HG03432 (cell line): ENCODE measurements around the gene TFB2M.
"Not testable (repeated sequence)": the region's sequence is repeated elsewhere in the genome, so short reads cannot be mapped to it uniquely, and the experiment has no call there.

Source experiments
- ATAC-seq: cut with Tn5 transposase; IDR thresholded peaks from one replicate; pipeline ENCODE4 v1.9.1; 2021; ENCODE audit warnings: mild to moderate bottlenecking, moderate library complexity; ENCODE audit not compliant: unreplicated experiment

TFB2M gene, protein sequence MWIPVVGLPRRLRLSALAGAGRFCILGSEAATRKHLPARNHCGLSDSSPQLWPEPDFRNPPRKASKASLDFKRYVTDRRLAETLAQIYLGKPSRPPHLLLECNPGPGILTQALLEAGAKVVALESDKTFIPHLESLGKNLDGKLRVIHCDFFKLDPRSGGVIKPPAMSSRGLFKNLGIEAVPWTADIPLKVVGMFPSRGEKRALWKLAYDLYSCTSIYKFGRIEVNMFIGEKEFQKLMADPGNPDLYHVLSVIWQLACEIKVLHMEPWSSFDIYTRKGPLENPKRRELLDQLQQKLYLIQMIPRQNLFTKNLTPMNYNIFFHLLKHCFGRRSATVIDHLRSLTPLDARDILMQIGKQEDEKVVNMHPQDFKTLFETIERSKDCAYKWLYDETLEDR

DNA sequence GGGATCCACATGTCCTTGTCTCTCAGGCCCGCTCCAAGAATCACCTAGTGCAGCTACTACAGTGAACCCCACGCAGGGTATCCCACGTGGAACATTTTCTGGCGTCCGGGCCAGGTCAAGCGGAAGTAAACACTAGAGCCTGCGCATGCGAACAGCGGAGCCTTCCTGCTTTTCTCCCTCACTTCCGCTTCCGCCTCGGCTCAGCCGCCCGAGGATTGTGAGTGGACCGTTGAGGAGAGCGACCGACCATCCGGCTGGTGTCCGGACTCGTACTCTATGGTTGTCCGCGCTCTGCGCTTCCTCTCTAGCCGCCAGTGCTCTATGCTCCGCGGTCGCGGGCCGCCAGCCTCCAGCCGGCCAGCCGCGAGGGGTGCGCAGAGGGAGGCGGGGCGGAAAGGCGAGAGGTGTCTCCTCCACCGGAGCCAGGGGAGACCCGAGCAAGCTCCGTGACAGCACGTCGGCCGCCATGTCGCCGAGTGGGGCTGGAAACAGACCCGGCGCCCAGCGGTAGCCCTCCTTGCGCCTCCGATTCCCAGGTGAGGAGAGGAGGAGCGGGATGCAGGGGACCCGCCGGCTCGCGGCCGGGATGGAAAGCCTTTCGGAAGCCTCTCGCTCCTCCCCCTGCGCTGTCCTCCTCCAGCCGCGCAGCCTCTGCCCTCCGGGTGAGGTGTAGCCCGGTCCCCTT lies at the start of gene TFB2M, which contains the start of gene CNST:
TFB2M (minus strand) TSS at position 134 of the 685 bp plus-strand sequence; CDS start at position 11, 123 bp downstream.
CNST (plus strand) TSS at position 329 of the 685 bp plus-strand sequence. CDS start 25,107 bp downstream, outside the sequence.
- peak; percentile 95 for ATAC-seq

DNA sequence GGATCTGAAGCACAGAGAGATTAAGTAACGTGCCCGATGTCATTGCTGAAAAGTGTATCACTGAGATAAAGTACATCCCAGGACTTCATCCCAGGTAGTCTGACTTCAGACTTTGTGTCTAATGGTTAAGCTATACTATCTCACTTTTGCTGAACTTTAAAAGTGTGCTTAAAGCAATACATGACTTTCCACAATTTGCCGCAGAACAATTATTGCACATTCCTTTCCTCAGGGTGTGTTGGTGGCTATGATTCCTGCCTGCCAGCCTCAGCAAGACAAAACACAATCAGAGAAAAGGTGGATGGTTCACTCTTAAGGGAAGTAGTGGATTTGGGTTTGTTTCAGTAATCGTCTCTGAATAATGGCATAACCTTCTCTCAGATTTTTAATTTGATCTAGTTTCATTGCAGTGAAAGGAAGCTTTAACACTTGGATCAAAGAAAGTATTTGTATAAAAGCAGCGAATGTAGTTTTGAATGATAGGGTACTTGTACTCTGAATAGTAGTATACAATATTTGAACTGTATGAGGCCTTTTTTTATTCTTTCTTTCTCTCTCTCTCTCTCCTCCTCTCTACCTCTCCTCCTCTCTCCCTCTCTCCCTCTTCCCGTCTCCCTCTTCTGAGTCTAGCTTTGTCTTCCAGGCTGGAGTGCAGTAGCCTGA lies 47.2 kb upstream of the TFB2M start:
- no peak for ATAC-seq

- no peak for ATAC-seq
These were observed 43.6 kb upstream of the TFB2M start for GRCh38 chr1:246609632-246610031.

DNA sequence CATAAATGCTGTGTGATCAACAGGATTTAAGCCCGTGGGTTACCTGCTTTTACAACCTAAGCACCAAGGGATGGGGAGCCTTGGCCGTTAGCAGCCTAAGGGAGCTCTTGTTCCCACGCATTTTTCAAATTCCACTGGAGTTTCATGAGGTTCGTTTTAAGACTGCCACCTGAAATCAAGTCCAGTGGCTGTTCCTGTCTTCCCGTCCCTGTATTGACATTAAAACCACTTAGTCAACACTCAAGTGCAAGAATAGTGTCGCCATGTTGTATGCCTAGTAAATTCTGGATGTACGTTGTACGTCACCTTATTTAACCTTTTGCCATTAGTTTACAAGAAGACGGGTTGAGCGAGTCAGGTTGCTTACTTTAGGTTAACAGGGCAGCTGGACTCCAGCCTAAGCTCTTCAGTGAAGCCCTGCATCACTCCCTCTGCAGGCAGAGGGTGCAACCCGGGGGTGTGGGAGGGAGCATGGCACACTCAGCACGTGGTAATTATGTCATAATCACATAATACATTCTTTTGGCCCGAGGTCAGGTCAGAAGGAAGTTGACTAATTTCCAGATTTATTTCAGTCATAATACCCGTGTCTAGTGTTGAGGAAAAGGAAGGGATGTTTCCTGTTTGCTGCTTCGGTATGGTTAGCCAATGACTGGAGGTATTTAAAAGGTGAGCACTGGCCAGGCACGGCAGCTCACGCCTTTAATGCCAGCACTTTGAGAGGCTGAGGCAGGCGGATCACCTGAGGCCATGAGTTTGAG lies 42.7 kb upstream of the TFB2M start:
- peak; percentile 48 for ATAC-seq

- no peak for ATAC-seq
These were observed 41.4 kb upstream of the TFB2M start for GRCh38 chr1:246607462-246607861.

DNA sequence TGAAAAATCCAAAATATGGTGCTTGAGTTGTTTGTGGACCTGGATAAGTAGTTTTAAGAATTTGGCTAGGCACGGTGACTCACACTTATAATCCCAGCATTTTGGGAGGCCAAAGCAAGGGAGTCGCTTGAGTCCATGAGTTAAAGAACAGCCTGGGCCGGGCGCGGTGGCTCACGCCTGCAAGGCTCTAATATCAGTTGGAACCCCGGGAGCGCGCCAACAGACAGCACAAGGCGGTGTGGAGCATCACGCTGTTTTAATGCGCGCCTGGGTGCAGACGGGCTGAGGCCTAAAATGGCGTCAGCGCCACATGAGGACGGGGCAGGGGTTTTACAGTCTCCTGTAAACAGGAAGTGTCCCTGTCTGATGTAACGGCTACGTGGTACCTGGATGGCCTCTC lies 39.2 kb upstream of the TFB2M start:
- not testable (repeated sequence) for ATAC-seq

- ATAC-seq: no peak
These were observed 36.1 kb upstream of the TFB2M start for GRCh38 chr1:246602194-246602593.

GRCh38 chr1:246600579-246600978 lies 34.5 kb upstream of the TFB2M start:
- ATAC-seq: no peak

- no peak for ATAC-seq
These were observed 33.3 kb upstream of the TFB2M start for GRCh38 chr1:246599315-246599714.

GRCh38 chr1:246597971-246598370 lies 31.9 kb upstream of the TFB2M start:
- ATAC-seq: no peak

GRCh38 chr1:246597340-246597739 lies 31.3 kb upstream of the TFB2M start:
- ATAC-seq: no peak

DNA sequence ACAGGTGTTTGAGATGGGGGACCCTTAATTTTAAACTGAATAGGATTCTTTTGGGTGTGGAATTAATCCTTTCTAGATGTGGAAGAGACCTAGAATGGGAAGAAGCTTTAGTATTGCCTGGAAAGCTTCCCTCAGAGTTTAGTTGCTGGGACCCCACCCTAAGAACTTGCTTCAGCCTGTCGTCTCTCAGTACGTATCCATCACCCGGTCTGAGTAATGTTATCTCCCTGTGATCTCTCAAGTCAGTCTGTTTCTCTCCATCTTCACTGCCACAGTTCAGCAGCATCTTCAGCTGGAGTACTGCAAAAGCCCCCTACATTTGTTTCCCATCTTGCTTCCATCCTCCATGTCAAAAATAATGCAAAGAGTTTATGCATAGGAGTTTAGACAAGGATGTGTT lies 29.1 kb upstream of the TFB2M start:
- ATAC-seq: no peak

- no peak for ATAC-seq
These were observed 26.6 kb upstream of the TFB2M start for GRCh38 chr1:246592695-246593094.

- peak; percentile 11 for ATAC-seq
These were observed 25.9 kb upstream of the TFB2M start for GRCh38 chr1:246591958-246592357.

GRCh38 chr1:246591504-246591903 lies 25.4 kb upstream of the TFB2M start:
- peak; percentile 98 for ATAC-seq

DNA sequence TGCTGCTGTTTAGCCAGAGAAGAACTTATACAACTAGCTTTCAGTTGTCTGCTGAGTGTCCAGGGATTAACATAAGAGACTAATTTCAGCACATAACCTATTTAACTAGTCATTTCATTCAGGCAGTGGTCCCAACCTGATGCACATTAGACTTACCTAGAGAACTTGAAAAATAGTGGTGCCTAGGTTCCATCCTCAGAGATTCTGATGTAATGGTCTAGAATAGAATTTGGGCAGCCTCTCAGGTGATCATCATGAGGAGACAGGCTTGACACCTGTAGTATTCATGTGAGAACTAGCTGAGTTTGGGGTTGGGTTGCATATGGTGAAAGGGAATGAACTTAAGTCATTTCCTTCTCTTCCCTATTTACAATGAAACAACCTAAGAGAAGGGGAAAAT lies 25.0 kb upstream of the TFB2M start:
- peak; percentile 43 for ATAC-seq

DNA sequence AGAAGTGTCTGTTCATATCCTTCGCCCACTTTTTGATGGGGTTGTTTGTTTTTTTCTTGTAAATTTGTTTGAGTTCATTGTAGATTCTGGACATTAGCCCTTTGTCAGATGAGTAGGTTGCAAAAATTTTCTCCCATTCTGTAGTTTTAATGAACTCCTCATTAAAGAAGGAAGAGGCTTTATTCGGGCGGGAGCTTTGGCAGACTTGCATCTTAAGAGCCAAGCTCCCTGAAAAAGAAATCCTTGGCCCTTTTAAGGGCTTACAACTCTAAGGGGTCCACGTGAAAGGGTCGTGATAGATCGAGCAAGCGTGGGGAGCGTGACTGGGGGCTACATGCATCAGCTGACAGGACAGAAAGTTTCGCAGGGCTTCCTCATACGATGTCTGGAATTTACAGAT lies 23.9 kb upstream of the TFB2M start:
- not testable (repeated sequence) for ATAC-seq

GRCh38 chr1:246588159-246588721 lies 22.2 kb upstream of the TFB2M start:
- ATAC-seq: no peak

GRCh38 chr1:246587606-246588005 lies 21.5 kb upstream of the TFB2M start:
- ATAC-seq: no peak

DNA sequence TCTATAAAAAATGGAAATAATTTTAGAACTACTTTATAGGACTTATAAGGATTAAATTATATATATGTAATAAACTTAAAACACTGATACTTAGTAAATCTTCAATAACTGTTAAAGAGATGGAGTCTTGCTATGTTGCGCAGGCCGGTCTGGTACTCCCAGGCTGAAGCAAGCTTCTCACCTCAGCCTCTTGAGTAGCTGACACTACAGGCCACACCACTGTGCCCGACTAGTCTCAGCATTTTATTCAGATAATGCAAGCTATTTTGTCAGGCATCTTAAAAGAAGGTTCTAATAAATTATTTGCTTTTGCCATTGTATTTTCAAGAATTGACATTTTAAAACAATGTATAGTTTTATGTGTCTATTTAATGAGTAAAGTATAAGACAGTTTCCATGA lies 21.0 kb upstream of the TFB2M start:
- no peak for ATAC-seq
